Subcutaneous abdominal adipose tissue (tissue), 5 donors: ENCODE data around the gene ZNF236.

Experiments used
- H3K27ac ChIP-seq: one replicate; pipeline ENCODE4 v1.7.0; 2013; ENCODE audit warnings: low read depth, mild to moderate bottlenecking, inconsistent platforms, low read length, moderate library complexity
- H3K27me3 ChIP-seq, 5 donors: one replicate each; pipeline ENCODE4 v1.7.0; 2013; ENCODE audit warnings: low read length in 5 of 5, inconsistent platforms in 1 of 5; ENCODE audit not compliant: control insufficient read depth in 5 of 5, insufficient read depth in 4 of 5
- H3K36me3 ChIP-seq, 5 donors: one replicate each; pipeline ENCODE4 v1.7.0; 2013; ENCODE audit warnings: low read length in 5 of 5; ENCODE audit not compliant: control insufficient read depth in 5 of 5, insufficient read depth in 5 of 5
- H3K4me1 ChIP-seq, 5 donors: one replicate each; pipeline ENCODE4 v1.7.0; 2013; ENCODE audit warnings: low read length in 5 of 5, mild to moderate bottlenecking in 3 of 5, moderate library complexity in 1 of 5; ENCODE audit not compliant: control insufficient read depth in 5 of 5, insufficient read depth in 5 of 5
- H3K4me3 ChIP-seq, 5 donors: one replicate each; pipeline ENCODE4 v1.7.0; 2013; ENCODE audit warnings: low read length in 5 of 5, low read depth in 1 of 5
- H3K9ac ChIP-seq, 5 donors: one replicate each; pipeline ENCODE4 v1.7.0; 2013; ENCODE audit warnings: low read length in 5 of 5, mild to moderate bottlenecking in 4 of 5, moderate library complexity in 3 of 5
- H3K9me3 ChIP-seq, 5 donors: one replicate each; pipeline ENCODE4 v1.7.0; 2013; ENCODE audit warnings: low read length in 5 of 5; ENCODE audit not compliant: control insufficient read depth in 5 of 5
- donor health status: healthy.
- donor health status: healthy.
- donor health status: healthy.
- donor health status: healthy.
- donor health status: healthy.

ZNF236 gene

DNA sequence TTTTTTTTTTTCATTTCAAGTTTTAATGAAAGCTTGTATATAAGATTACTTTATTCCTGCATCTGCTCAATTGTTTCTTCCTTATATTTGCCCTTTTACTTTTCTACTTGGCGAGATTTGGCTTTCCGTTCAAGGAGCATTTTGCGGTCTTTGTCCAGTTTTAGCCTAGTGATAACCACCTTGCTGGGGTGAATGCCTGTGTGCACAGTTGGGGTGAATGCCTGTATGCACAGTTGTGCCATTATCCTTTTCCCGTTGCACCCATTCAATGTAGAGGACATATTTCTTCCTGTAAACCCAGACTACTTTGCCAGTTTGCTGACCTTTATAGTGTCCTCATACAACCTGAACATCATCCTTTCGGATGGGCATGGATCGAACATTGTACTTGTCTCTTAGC lies 12.0 kb downstream of the ZNF236 start:
- no peaks in the 10 kb centered on the region for H3K27me3 ChIP-seq
- no peaks in the 10 kb centered on the region for H3K36me3 ChIP-seq
- no peaks in the 10 kb centered on the region for H3K9me3 ChIP-seq
- H3K9ac ChIP-seq, result no peak overlapping the region
- H3K4me3 ChIP-seq, result no peak overlapping the region
- no peak overlapping the region for H3K27ac ChIP-seq
- H3K4me1 ChIP-seq, result peaks cover 0 to 19% (median 16%) of the 10 kb centered on the region in 5 donors

DNA sequence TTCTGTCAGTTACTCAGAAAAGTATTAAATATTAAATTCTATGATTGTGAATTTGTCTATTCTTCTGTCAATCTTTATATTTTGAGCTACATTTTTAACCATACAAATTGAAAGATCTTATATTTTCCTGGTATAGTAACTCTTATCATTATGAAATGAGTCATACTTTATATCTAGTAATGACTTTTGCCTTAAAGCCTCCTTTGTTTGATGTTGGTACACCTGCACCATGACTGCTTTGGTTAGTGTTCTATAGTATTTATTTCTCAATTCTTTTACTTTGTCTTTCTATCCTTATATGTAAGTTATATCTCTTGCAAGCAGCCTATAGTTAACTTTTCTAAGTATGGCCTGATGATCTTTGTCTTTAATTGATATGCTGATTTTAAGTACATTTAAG lies 13.0 kb downstream of the ZNF236 start:
- no peak overlapping the region for H3K27ac ChIP-seq
- no peaks in the 10 kb centered on the region for H3K36me3 ChIP-seq
- no peaks in the 10 kb centered on the region for H3K9me3 ChIP-seq
- no peaks in the 10 kb centered on the region for H3K27me3 ChIP-seq
- no peak overlapping the region for H3K9ac ChIP-seq
- H3K4me3 ChIP-seq, result no peak overlapping the region
- peaks cover 0 to 23% (median 16%) of the 10 kb centered on the region in 5 donors for H3K4me1 ChIP-seq

DNA sequence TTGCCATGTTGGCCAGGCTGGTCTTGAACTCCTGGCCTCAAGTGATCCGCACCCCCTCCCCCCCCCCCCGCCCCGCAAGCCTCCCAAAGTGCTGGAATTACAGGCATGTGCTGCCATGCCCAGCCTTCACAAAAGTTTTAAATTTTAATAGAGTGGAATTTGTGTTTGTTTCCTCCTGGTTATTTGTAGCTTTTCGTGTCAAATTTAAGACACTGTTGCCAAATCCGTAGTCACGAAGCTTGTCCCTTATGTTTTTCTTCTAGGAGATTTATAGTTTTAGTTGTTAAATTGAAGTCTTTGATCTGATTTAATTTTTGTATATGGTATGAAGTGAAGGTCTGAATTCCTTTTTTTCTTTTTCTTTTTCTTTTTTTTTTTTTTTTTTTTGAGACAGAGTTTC lies 14.7 kb downstream of the ZNF236 start:
- no peaks in the 10 kb centered on the region for H3K9me3 ChIP-seq
- H3K4me1 ChIP-seq, result peaks cover 0 to 23% (median 16%) of the 10 kb centered on the region in 5 donors
- no peak overlapping the region for H3K9ac ChIP-seq
- H3K27ac ChIP-seq, result peak overlapping the region; percentile 66
- H3K27me3 ChIP-seq, result no peaks in the 10 kb centered on the region
- H3K4me3 ChIP-seq, result no peak overlapping the region
- H3K36me3 ChIP-seq, result no peaks in the 10 kb centered on the region

DNA sequence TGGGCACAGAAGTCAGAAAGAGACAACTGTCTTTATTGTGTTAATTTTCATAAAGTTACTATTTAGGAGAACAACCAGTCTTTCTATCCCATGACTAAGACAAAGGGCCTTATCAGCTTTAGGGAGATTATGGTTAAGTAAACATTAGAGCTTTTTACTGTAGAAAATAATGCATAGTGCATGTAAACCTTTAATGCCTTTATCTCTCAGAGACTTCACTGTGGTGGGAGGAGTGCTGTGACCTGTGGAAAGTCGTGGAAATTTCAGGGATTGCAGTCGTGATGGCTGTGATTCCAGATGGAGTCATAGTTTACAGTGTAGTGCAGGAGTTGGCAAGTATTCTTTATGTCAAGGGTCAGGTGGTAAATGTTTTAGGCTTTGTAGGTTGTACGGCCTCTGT lies 15.8 kb downstream of the ZNF236 start:
- H3K4me1 ChIP-seq, result peaks cover 0 to 23% (median 16%) of the 10 kb centered on the region in 5 donors
- H3K9ac ChIP-seq, result peak overlapping the region in 3 of 5 donors; percentile 5 to 27 (median 10)
- H3K27ac ChIP-seq, result peak overlapping the region; percentile 66
- no peaks in the 10 kb centered on the region for H3K36me3 ChIP-seq
- H3K9me3 ChIP-seq, result no peaks in the 10 kb centered on the region
- no peaks in the 10 kb centered on the region for H3K27me3 ChIP-seq
- H3K4me3 ChIP-seq, result no peak overlapping the region

DNA sequence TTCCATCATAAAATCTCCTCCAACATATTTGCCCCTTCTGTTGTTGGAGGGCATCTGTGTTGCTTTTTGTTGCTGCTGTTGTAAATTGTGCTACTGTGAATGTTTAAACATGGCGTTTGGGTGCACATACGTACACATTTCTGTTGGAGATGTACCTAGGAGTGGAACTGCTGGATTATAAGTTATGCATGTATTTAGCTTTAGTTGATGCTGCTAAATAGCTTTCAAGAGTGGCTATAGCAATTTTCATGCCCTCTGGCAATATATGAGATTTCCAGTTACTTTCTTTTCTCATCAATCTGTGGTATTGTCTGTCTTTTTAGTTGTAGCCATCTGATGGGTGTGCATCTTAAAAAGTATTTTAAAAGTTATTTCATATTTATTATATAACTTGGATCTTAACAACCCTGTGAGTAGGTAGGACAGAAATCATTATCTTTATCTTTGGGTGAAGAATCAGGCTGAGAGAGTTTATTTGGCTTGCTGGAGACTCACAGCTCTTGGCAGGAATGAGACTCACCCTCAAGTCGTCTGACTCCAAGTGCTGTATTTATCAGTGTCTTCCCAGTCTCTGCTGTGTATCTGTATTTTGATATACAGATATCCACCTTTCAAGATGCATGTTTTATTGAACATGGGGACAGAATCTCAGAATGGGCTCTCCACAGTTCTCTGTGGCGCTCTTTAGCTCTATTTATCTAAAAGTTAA lies 16.9 kb downstream of the ZNF236 start:
- no peak overlapping the region for H3K4me3 ChIP-seq
- peaks cover 0 to 23% (median 16%) of the 10 kb centered on the region in 5 donors for H3K4me1 ChIP-seq
- H3K9me3 ChIP-seq, result no peaks in the 10 kb centered on the region
- no peaks in the 10 kb centered on the region for H3K36me3 ChIP-seq
- no peaks in the 10 kb centered on the region for H3K27me3 ChIP-seq
- H3K9ac ChIP-seq, result peak overlapping the region in 2 of 5 donors; percentile 25 to 34
- peak overlapping the region; percentile 66 for H3K27ac ChIP-seq

DNA sequence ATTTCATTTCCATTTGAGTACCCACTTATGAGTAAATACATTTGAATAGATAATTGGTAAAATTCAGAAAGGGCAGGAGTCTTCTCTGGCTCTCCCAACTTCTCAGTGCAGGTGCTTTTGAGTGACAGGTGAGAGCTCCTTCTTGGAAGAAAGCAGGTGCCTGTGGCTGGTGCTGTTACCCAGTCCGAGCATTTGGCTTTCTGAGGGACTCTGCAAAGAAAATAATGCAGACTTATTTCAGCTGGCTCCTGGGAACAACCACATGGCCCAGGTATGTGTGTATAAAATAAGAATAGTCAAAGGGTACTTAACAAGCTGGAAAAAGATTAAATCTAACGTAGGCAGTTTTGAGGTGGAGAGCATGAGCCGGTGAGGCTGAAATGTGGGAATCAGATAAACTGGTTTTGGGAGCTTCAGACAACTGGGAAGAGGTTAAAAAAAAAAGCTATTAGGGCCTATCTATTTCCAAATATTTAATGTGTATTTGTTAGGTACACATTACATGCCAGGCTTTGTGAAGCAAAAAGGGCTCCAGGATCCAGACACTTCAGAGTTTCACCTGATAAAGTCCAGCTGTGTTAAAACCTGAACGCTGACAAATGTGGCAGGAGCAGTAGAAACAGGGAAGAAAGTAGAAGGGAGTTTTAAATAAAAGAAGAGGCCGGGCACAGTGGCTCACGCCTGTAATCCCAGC lies 20.6 kb downstream of the ZNF236 start:
- no peaks in the 10 kb centered on the region for H3K9me3 ChIP-seq
- H3K4me1 ChIP-seq, result peaks cover 0 to 16% (median 10%) of the 10 kb centered on the region in 5 donors
- H3K4me3 ChIP-seq, result no peak overlapping the region
- no peak overlapping the region for H3K9ac ChIP-seq
- H3K27me3 ChIP-seq, result no peaks in the 10 kb centered on the region
- no peak overlapping the region for H3K27ac ChIP-seq
- H3K36me3 ChIP-seq, result no peaks in the 10 kb centered on the region

DNA sequence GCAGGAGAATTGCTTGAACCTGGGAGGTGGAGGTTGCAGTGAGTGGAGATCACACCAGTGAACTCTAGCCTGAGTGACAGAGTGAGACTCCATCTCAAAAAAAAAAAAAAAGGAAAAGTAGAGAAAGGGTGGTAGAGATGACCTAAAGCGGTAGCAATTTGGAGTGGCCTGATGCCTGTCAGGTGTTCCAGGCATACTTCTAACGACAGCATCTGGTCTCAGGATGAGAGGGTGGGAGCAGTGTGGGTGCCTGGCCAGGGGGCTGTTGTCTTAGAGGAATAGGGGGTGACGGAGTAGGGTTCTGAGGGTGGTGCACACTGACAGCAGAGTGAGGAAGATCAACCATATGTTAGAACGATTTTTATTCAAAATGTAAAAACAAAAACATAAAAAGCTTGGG lies 21.8 kb downstream of the ZNF236 start:
- Histone ChIP-seq H3K4me3 (no peak overlapping the region), H3K9ac (no peak overlapping the region), H3K9me3 (no peaks in the 10 kb centered on the region), H3K27me3 (no peaks in the 10 kb centered on the region), H3K36me3 (no peaks in the 10 kb centered on the region), H3K27ac (no peak overlapping the region), H3K4me1 (peaks cover 0 to 6% (median 3%) of the 10 kb centered on the region in 5 donors)

DNA sequence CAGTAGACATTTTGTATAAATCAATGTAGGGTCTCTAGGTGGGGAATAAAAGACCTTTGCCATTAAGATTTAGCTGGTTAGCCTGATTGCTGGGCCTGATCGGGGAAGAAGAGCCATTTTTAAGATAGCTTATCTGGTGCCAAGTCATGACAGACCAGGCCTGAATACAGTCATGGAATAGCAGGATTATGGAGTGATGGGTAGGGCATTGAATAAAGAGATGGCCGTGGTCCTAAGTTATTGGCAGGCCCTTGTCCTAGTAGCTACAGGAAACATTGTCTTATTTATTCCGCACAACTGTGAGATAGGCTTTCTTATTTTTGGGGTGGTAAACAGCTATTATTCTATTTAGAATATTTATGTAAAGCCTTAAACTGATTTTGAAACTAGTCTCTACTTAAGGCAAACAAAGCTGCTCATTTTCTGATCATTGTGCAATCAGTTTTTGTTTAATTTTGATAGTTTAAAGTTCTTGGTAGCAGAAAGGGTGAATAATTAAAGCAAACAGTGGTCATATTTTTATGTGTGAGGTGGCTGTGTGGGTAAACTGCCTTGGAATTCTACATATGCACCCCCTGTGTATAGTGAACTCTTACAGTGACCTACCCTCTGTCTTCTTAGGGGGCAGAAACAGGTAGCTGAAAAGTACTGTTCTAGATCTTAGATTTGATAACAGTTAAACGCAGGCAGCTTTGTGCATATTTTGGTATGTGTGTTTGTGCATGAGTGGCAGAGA lies 22.6 kb downstream of the ZNF236 start:
- H3K4me3 ChIP-seq, result no peak overlapping the region
- peaks cover 0 to 3% (median 0%) of the 10 kb centered on the region in 5 donors for H3K4me1 ChIP-seq
- no peak overlapping the region for H3K27ac ChIP-seq
- no peaks in the 10 kb centered on the region for H3K27me3 ChIP-seq
- no peak overlapping the region for H3K9ac ChIP-seq
- H3K36me3 ChIP-seq, result no peaks in the 10 kb centered on the region
- H3K9me3 ChIP-seq, result no peaks in the 10 kb centered on the region

DNA sequence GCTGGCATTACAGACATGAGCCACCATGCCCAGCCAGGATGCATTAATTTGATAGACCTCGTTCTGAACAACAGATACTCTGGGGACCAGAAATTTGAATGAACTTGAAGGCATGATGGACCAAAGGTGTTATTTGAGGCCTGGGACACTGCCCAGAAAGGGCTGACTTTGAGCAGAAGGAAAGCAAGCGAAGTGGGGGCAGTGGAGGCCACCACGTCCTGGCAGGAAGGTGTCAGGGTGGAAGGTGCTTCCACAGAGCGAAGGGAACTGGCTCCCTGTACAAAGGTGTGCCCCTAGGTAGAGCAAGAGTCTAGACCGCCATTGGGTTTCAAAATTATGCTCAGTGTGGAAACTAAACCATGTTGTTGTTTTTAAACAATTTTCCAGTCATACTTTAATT lies 23.9 kb downstream of the ZNF236 start:
- Histone ChIP-seq H3K9me3 (no peaks in the 10 kb centered on the region), H3K27ac (no peak overlapping the region), H3K36me3 (no peaks in the 10 kb centered on the region), H3K27me3 (no peaks in the 10 kb centered on the region), H3K4me3 (no peak overlapping the region), H3K9ac (no peak overlapping the region), H3K4me1 (peaks cover 0 to 3% (median 0%) of the 10 kb centered on the region in 5 donors)

DNA sequence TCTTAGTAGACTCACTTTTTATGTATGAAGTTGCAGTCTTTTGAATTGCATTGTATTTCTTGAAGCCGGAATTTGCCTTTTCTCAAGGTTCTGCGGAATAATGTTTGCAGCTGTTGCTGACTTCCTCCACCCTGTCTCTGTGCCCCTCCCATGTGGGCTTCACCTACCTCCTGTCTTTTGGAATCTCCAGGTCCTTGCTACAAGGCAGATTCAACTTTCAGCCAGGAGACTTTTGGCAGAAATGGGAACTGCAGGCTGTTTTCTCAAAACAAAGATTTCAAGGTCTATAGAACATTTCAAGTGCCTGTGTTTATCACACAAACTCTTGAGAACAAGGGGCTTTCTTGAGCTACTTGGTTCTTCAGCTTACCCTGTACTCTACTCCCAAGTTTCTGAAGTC lies 25.6 kb downstream of the ZNF236 start:
- H3K9me3 ChIP-seq, result no peaks in the 10 kb centered on the region
- H3K27ac ChIP-seq, result no peak overlapping the region
- no peak overlapping the region for H3K9ac ChIP-seq
- H3K4me3 ChIP-seq, result no peak overlapping the region
- peaks cover 0 to 3% (median 0%) of the 10 kb centered on the region in 5 donors for H3K4me1 ChIP-seq
- peaks cover 5 to 8% (median 7%) of the 10 kb centered on the region in 5 donors for H3K36me3 ChIP-seq
- H3K27me3 ChIP-seq, result no peaks in the 10 kb centered on the region
